CD4-positive, alpha-beta T cell treated with Interleukin-2 at 100 ng/mL for 4 hours (primary cell): ENCODE results near the gene SAMD4B.

Experiments used
- DNase-seq: peaks from one replicate; pipeline ENCODE4 v3.0.0-alpha.2; 2020; ENCODE audit warnings: low spot score

Gene SAMD4B

DNA sequence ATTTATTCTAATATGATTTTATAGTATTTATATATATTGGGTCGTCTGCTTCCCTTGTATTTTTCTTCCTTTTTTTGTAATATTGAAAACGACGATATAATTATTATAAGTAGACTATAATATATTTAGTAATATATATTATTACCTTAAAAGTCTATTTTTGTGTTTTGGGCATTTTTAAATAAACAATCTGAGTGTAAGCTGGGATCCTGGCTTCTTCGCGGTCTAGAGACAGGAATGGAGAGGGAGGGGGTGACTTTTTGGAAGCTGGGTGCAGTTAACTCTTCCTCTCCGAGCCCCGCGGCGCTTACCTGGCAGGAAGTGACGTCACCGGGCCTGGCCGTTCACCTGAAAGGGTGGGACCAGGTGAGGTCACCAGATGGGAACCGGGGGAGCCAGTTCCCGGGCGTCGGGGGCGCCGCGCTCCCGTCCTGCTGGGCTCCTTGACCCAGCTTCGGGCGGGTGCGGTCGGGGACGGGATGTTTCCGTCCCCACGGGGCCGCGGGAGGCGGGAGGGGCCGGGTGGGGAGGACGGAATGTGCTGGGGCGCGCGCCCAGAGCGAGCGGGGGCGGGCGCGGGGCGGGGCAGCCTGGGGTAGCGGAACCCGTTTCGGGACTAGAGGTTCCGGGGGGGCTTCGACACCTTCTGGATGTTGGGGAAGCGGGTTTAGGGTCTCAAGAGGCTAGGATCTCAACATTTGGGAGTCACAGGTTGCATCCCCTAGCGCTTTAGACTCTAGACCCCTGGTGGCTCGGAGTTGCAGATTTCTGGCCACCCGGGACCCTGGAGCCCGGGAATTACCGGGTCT lies 67.2 kb downstream of the SAMD4B start:
- peak; percentile 86 for DNase-seq

DNA sequence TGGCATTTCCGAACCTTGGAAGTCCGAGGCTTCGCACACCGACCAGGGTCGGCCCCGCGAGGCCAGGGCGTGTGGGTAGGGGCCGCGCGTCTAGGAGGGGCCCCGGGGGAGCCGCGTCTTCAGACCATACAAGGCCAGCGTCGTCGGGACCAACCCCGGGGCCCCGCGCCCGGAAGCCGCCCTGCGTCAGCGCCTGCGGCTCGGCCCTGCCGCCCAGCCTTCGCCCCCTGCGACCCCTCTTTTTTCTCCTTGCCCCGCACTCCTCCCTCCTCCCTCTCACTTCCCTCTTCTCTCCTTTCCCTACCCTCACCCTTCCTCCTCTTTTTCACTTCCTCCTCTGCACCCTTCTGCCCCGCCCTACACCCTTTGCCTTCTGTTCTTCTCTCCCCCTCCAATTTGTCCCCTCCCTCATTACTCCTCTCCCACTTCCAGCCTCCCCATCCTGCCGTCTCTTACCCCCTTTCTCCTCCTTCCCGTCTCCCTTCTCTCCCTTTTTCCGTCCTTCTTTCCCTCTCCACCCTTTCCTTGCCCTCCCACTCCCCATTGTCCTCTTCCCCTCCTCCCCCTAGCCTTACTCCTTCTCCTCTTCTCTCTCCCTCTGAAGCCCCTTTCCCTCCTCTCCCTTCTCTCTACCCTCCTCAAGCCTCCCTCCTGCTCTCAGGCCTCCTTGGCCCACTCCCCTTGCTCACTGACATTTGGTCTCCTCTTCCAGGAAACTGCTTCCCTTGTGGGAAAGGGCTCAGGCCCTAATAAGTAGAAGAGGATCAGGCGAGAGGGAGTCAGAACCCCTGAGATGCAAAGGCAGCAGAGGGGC lies 68.0 kb downstream of the SAMD4B start:
- DNase-seq: peak; percentile 63

GRCh38 chr19:39410831-39411080 lies 68.5 kb downstream of the SAMD4B start:
- no peak for DNase-seq

DNA sequence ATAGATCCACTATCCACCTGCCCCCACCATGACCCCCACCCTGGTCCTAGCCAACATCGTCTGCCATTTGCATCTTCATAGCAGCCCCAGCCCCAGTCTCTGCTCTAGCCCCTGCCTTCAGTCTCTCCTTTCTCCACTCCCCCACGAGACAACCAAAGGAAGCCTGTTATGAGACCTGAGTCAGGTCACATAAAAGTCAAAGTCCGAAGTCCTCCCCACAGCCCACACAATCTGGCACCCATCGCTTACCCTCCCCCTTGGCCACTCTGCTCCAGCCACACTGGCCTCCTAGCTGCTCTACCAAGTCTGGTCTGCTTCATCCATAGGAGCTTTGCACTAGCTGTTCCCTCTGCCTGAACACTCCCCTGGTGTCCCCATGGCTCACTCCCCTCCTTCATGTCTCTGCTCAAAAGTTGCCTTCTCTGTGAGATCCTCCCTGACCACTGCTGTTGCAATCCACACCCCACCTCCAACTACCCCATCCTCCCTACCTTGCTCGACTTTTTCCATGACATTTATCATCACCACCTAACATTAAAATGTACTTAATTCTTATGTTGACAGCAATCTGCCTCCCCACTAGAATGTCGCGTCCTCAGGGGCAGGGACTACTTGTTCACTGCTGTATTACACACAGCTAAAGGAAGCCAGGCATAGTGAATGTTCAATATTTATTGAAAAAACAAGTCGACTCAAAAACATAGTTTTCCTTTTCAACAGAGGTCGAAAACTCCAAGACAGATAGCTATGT lies 69.0 kb downstream of the SAMD4B start:
- DNase-seq: no peak

- peak; percentile 95 for DNase-seq
Measured at GRCh38 chr19:39411832-39412099, 69.5 kb downstream of the SAMD4B start.

DNA sequence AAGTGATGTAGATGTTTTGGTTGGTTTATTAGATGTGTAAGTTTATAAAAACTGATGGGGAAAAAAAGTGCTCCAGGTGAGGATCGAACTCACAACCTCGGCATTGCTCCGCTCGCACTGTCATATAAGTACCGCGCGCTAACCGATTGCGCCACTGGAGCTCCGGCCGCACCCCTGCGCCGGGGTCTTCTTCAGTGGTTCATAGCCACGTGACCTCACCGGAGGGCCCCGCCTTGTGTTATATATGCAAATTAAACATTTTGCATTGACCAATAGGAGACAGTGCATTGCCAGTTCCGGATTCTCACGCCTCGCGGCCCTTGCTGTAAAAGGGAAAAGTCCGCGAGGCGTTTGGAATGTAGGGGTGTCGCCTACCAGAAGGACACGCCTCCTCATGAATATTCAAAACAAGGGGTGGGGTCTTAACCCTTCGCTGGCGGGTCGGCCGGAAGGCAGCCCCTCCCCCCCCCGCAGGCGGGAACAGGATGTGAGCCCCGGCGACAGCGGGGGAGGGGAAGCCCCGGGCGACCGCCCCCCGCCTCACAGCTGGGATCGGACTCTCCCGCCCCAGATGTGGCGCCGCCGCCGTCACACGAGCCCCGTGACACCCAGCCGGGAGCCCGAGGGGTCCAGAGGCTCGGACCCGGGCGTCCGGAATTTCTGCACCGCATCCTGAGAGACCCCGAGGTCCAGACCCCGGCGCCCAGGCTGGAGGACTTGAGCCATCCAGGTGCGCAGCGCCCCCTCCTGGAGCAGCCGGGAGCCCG lies 70.1 kb downstream of the SAMD4B start, which contains the start of gene PLEKHG2:
Gene PLEKHG2 (plus strand): TSS at position 570 of the 767 bp plus-strand sequence. CDS start 1,418 bp downstream, outside the sequence.
- peak; percentile 98 for DNase-seq

GRCh38 chr19:39412867-39413271 lies 70.6 kb downstream of the SAMD4B start:
- DNase-seq: no peak

- no peak for DNase-seq
Measured at GRCh38 chr19:39413272-39413910, 71.2 kb downstream of the SAMD4B start.

DNA sequence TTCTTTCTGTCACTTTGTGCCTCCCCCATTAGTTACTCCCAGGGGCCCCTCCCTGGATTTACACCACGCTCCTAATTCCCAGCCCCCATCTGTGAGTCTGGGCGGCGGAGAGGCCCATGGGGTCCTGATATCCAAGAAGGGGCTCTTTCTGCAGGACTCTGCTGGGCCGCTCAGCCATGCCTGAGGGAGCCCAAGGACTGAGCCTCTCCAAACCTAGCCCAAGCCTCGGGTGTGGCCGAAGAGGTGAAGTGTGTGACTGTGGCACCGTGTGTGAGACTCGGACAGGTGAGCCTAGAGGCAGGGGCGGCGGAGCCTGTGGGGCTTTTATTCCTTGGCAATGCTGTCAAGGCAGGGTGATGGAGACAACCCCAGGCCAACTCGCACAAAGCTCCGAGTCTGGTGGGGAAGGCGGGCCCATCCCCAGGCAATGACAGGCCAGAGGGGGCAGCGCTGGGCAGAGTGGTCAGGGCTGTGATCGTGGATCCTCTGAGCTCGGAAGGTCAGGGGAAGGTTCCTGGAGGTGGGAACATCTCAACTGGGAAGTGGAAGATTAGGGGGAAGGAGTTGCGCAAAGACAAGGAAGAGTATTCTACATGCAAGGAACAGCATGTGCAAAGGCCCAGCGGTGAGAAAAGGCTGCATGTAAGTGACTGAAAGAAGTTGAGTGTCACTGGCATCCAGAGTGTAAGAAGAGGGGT lies 71.8 kb downstream of the SAMD4B start:
- DNase-seq: no peak

DNA sequence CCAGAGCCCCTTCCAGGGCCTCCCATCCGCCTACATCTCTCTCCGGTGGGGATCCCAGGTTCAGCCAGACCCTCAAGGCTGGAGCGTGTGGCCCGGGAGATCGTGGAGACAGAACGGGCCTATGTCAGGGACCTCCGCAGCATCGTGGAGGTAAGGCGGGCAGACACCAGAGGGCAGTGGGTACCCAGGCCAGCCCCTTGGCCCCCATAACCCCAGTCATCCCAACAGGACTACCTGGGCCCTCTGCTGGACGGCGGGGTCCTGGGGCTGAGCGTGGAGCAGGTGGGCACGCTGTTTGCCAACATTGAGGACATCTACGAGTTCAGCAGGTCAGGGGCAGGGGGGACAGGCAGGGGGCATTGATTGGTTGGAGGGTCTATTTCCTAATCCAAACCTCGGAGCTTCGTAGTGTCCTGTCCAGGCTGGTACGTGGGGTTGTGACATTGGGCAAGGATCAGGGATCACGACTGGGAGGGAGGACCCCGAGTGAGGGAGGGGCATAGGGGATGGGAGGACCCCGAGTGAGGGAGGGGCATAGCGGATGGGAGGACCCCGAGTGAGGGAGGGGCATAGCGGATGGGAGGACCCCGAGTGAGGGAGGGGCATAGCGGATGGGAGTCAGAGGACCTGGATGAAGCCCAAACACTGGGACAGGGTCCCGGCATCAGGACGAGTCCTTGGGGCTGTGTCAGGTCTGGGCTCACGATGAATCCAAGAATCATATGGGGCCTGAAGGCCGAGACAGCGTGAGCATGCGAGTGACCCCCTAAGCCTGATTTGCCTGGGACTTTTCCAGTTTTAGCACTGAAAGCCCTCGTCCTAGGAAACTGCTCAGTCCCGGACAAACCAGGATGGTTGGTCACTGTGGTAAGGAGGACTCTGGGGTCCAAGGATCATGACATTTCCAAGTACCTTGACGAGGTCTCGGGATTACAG lies 73.2 kb downstream of the SAMD4B start:
- DNase-seq: no peak

- no peak for DNase-seq
Measured at GRCh38 chr19:39416152-39417120, 74.2 kb downstream of the SAMD4B start.

DNA sequence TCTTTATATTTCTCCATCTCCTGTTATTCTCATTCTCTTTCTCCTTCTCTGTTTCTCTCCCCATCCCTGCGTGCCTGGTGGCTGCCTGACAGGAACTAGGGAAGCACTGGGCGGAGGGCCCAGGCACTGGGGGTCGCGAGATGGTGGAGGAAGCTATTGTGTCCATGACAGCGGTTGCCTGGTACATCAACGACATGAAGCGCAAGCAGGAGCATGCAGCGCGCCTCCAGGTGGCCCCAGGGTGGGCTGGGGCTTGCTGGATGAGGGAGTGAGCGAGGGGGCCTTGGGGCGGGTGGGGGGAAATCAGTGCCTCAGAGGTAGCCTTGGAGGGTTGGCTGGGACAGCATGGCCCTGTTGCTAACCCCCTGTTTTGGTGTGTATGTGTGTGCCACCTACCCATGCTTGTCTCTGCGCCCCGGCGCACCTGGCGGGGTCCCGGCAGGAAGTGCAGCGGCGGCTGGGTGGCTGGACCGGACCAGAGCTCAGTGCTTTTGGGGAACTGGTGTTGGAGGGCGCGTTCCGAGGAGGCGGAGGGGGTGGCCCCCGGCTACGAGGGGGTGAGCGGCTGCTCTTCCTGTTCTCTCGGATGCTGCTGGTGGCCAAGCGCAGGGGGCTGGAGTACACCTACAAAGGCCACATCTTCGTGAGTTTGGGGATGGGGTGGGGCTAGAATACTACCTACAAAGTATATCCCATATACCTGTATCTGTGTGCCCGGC lies 75.4 kb downstream of the SAMD4B start:
- no peak for DNase-seq

- DNase-seq: no peak
Measured at GRCh38 chr19:39419003-39419402, 76.8 kb downstream of the SAMD4B start.

GRCh38 chr19:39420769-39421168 lies 78.5 kb downstream of the SAMD4B start:
- DNase-seq: no peak

DNA sequence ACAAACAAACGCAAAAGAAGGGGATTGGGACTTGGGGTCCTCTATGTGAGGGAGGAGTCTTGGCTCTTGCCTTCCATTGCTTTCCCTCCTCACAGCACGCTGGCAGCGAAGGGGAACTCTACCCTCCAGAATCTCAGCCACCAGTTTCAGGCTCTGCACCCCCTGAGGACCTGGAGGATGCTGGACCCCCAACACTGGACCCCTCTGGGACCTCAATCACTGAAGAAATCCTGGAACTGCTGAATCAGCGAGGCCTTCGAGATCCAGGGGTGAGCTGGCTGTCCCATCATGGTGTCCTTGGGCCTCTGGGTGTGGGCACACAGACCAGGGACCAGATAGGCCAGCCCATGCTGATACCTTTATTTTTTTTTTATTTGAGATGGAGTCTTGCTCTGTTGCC lies 79.8 kb downstream of the SAMD4B start:
- no peak for DNase-seq

DNA sequence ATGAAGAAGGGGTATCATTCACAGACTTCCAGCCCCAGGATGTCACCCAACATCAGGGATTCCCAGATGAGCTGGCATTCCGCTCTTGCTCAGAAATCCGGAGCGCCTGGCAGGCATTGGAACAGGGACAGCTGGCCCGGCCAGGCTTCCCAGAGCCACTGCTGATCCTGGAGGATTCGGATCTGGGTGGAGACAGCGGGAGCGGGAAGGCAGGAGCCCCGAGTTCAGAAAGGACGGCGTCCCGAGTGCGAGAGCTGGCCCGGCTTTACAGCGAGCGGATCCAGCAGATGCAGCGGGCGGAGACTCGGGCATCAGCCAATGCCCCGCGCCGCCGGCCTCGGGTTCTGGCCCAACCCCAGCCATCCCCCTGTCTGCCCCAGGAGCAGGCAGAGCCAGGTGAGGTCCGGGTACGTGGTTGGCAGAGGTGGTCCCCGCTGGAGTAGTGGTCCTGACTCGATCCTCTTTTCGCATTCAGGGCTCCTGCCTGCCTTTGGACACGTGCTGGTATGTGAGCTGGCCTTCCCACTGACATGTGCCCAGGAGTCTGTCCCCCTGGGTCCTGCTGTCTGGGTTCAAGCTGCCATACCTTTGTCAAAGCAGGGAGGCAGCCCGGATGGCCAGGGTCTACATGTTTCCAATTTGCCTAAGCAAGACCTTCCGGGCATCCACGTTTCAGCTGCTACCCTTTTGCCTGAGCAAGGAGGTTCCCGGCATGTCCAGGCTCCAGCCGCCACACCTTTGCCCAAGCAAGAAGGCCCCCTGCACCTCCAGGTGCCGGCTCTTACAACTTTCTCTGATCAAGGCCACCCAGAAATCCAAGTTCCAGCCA lies 81.3 kb downstream of the SAMD4B start:
- no peak for DNase-seq

DNA sequence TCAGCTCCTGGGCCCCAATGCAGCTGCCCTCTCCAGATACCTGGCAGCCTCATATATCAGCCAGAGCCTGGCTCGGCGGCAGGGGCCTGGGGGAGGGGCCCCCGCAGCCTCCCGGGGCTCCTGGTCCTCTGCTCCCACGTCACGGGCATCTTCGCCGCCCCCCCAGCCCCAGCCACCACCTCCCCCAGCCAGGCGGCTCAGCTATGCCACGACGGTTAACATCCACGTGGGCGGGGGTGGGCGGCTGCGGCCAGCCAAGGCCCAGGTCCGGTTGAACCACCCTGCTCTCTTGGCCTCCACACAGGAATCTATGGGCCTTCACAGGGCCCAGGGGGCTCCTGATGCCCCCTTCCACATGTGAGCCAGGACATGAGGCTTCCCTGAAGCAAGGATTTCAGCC lies 82.7 kb downstream of the SAMD4B start:
- no peak for DNase-seq
